SK-N-SH treated with all-trans-retinoic acid at 6 μM for 48 hours (cell line): ENCODE measurements around the gene UPB1.

Experiments used
- ATAC-seq: fragments of 200-7000 bp; cut with Tn5 transposase; 3 replicates; pipeline ENCODE4 v1.9.1; 2020; ENCODE audit warnings: mild to moderate bottlenecking, moderate library complexity
- ARNTL ChIP-seq: fragments of 450-650 bp; formaldehyde crosslinking; IDR thresholded peaks from 2 replicates; pipeline ENCODE4 v1.5.0; 2020; ENCODE audit warnings: low read depth, mild to moderate bottlenecking, moderate library complexity, borderline replicate concordance
- BACH2 ChIP-seq: fragments of 250-450 bp; sonication (Bioruptor Pico); IDR thresholded peaks from 2 replicates; pipeline ENCODE4 v1.9.0; 2021; ENCODE audit warnings: mild to moderate bottlenecking, borderline replicate concordance
- CREB5 ChIP-seq: fragments of 250-450 bp; sonication (Bioruptor Pico); IDR thresholded peaks from 2 replicates; pipeline ENCODE4 v1.5.1; 2020; ENCODE audit warnings: low read depth, mild to moderate bottlenecking, moderate library complexity
- CSDC2 ChIP-seq: fragments of 250-450 bp; sonication (Bioruptor Pico); IDR thresholded peaks from 2 replicates; pipeline ENCODE4 v1.5.0; 2020; ENCODE audit warnings: mild to moderate bottlenecking, moderate library complexity
- CSRNP3 ChIP-seq: fragments of 250-450 bp; sonication (Bioruptor Pico); IDR thresholded peaks from 2 replicates; pipeline ENCODE4 v1.5.1; 2021; ENCODE audit warnings: mild to moderate bottlenecking, moderate library complexity
- GLIS3 ChIP-seq: fragments of 250-450 bp; sonication (Bioruptor Pico); IDR thresholded peaks from 2 replicates; pipeline ENCODE4 v1.5.0; 2020; ENCODE audit warnings: mild to moderate bottlenecking, moderate library complexity
- OSR1 ChIP-seq: fragments of 250-450 bp; sonication (Bioruptor Pico); IDR thresholded peaks from 2 replicates; pipeline ENCODE4 v1.8.0; 2022; ENCODE audit warnings: moderate library complexity, mild to moderate bottlenecking, inconsistent platforms
- RARB ChIP-seq: fragments of 250-450 bp; sonication (Bioruptor Pico); IDR thresholded peaks from 2 replicates; pipeline ENCODE4 v1.8.0; 2021; ENCODE audit warnings: mild to moderate bottlenecking, moderate library complexity
- SNAI2 ChIP-seq: fragments of 250-450 bp; sonication (Bioruptor Pico); IDR thresholded peaks from 2 replicates; pipeline ENCODE4 v1.5.0; 2020; ENCODE audit warnings: mild to moderate bottlenecking, moderate library complexity
- TCF4 ChIP-seq: fragments of 250-450 bp; sonication (Bioruptor Pico); IDR thresholded peaks from 2 replicates; pipeline ENCODE4 v1.8.0; 2021; ENCODE audit warnings: mild to moderate bottlenecking, moderate library complexity, borderline replicate concordance
- TSHZ2 ChIP-seq: fragments of 250-450 bp; sonication (Bioruptor Pico); IDR thresholded peaks from 2 replicates; pipeline ENCODE4 v1.5.0; 2020; ENCODE audit warnings: mild to moderate bottlenecking, moderate library complexity
- ZC3H10 ChIP-seq: fragments of 250-450 bp; sonication (Bioruptor Pico); IDR thresholded peaks from 2 replicates; pipeline ENCODE4 v1.5.1; 2021; ENCODE audit warnings: mild to moderate bottlenecking, moderate library complexity
- ZFP30 ChIP-seq: fragments of 450-650 bp; formaldehyde crosslinking; IDR thresholded peaks from 2 replicates; pipeline ENCODE4 v1.5.0; 2022; ENCODE audit warnings: mild to moderate bottlenecking, moderate library complexity
- ZNF565 ChIP-seq: fragments of 450-650 bp; formaldehyde crosslinking; conservative IDR thresholded peaks from 2 replicates; pipeline ENCODE4 v1.5.0; 2020; ENCODE audit warnings: low read depth, mild to moderate bottlenecking, moderate library complexity
- ZNF70 ChIP-seq: fragments of 450-650 bp; formaldehyde crosslinking; IDR thresholded peaks from 2 replicates; pipeline ENCODE4 v1.5.0; 2020; ENCODE audit warnings: mild to moderate bottlenecking, moderate library complexity
- ZNF8 ChIP-seq: fragments of 450-650 bp; formaldehyde crosslinking; IDR thresholded peaks from 2 replicates; pipeline ENCODE4 v1.5.0; 2020; ENCODE audit warnings: mild to moderate bottlenecking, moderate library complexity
- TF ChIP-seq, protein P1 (sequence below): fragments of 250-450 bp; sonication (Bioruptor Pico); IDR thresholded peaks from 2 replicates; pipeline ENCODE4 v1.8.0; 2020; ENCODE audit warnings: mild to moderate bottlenecking, moderate library complexity, borderline replicate concordance
- TF ChIP-seq, protein P2 (sequence below): fragments of 250-450 bp; sonication (Bioruptor Pico); IDR thresholded peaks from 2 replicates; pipeline ENCODE4 v1.8.0; 2021; ENCODE audit warnings: low read depth, mild to moderate bottlenecking, moderate library complexity, borderline replicate concordance

UPB1 gene

GRCh38 chr22:24506802-24507438 lies 11.8 kb downstream of the UPB1 start (continued):
- TF ChIP-seq CSRNP3 = no peak

GRCh38 chr22:24507716-24508115 lies 12.6 kb downstream of the UPB1 start:
- no peak for ATAC-seq
- no peak for TF ChIP-seq TSHZ2 (CRISPR knock-in tag)
- TF ChIP-seq ZFP30 = no peak
- no peak for TF ChIP-seq ZNF70 (CRISPR knock-in tag)
- no peak for TF ChIP-seq CSDC2 (CRISPR knock-in tag)
- no peak for TF ChIP-seq ARNTL (CRISPR knock-in tag)
- TF ChIP-seq, protein P1, sequence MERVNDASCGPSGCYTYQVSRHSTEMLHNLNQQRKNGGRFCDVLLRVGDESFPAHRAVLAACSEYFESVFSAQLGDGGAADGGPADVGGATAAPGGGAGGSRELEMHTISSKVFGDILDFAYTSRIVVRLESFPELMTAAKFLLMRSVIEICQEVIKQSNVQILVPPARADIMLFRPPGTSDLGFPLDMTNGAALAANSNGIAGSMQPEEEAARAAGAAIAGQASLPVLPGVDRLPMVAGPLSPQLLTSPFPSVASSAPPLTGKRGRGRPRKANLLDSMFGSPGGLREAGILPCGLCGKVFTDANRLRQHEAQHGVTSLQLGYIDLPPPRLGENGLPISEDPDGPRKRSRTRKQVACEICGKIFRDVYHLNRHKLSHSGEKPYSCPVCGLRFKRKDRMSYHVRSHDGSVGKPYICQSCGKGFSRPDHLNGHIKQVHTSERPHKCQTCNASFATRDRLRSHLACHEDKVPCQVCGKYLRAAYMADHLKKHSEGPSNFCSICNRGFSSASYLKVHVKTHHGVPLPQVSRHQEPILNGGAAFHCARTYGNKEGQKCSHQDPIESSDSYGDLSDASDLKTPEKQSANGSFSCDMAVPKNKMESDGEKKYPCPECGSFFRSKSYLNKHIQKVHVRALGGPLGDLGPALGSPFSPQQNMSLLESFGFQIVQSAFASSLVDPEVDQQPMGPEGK (CRISPR knock-in tag) = no peak
- no peak for TF ChIP-seq ZNF8 (CRISPR knock-in tag)
- TF ChIP-seq RARB (CRISPR knock-in tag) = no peak
- TF ChIP-seq, protein P2, sequence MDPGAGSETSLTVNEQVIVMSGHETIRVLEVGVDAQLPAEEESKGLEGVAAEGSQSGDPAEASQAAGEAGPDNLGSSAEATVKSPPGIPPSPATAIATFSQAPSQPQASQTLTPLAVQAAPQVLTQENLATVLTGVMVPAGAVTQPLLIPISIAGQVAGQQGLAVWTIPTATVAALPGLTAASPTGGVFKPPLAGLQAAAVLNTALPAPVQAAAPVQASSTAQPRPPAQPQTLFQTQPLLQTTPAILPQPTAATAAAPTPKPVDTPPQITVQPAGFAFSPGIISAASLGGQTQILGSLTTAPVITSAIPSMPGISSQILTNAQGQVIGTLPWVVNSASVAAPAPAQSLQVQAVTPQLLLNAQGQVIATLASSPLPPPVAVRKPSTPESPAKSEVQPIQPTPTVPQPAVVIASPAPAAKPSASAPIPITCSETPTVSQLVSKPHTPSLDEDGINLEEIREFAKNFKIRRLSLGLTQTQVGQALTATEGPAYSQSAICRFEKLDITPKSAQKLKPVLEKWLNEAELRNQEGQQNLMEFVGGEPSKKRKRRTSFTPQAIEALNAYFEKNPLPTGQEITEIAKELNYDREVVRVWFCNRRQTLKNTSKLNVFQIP (CRISPR knock-in tag) = no peak
- TF ChIP-seq OSR1 (CRISPR knock-in tag) = no peak
- TF ChIP-seq ZC3H10 (CRISPR knock-in tag) = no peak
- TF ChIP-seq GLIS3 (CRISPR knock-in tag) = no peak
- no peak for TF ChIP-seq ZNF565
- TF ChIP-seq BACH2 (CRISPR knock-in tag) = no peak
- TF ChIP-seq CREB5 (CRISPR knock-in tag) = no peak
- TF ChIP-seq TCF4 (CRISPR knock-in tag) = no peak

DNA sequence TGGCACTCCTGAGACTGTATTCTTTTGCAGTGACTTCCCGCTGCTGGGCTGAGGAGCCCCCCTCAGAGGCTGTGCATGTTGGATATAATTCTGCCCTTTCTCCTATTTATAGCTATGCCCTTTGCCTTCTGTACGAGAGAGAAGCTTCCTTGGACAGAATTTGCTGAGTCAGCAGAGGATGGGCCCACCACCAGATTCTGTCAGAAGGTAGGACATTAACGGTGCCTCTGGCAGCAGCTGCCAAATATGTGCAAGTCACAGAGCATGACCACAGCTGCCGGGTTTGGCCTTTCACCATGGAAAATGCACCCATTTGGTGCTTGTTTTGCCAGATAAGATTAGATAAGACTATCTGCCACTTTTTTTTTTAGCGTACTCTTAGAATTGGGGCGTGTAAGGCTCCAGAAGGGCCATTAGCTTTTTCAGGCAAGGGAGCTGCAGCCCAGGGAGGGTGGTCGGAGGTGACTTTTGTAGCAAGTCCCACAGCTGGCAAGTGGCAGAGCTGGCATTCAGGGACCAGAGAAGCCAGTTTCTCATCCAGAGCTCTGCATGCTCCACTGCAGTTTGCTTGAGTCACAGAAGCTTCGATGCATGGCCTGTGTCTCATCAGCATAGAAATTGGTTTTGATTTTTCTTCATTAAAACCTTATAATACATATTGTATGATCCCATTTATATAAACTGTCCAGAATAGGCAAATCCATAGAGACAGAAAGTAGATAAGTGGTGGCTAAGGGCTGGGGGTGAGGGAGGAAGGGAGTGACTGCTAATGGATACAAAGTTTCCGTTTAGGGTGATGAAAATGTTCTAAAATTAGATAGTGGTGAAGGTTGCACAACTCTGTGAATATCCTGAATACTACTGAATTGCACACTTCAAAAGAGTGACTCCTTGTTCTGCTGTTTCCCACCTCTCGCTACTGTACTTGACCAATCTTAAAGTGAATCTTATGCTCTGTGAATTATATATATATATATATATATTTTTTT lies 15.8 kb downstream of the UPB1 start:
- TF ChIP-seq RARB (CRISPR knock-in tag) = no peak
- TF ChIP-seq SNAI2 = no peak
- no peak for TF ChIP-seq ZNF565
- TF ChIP-seq, all 23 proteins: peak for 0
- ATAC-seq = peak; percentile 33; the same call in 2 of the 3 replicates
